Suprapubic skin (tissue), 4 donors: ENCODE data around the gene SLC22A23. TPM values are rescaled to one million over a fixed set of nuclear protein-coding genes. Genes with fewer than 3 reads are reported as not detected.
A peak's percentile ranks its signal among the peaks of the same experiment; 100 is the strongest.

Experiments
- DNase-seq, 2 donors: peaks; one replicate each; pipeline ENCODE4 v3.0.0-alpha.2; 2019; ENCODE audit warnings: low spot score in 2 of 2
- H3K27ac ChIP-seq: fragments of 200-600 bp; sonication (generic); one replicate; pipeline ENCODE4 v1.5.1; 2019
- H3K27me3 ChIP-seq: fragments of 200-600 bp; sonication (generic); one replicate; pipeline ENCODE4 v1.5.1; 2019
- H3K36me3 ChIP-seq: fragments of 200-600 bp; sonication (generic); one replicate; pipeline ENCODE4 v1.5.1; 2019
- H3K4me1 ChIP-seq: fragments of 200-600 bp; sonication (generic); one replicate; pipeline ENCODE4 v1.5.1; 2019
- H3K4me3 ChIP-seq: fragments of 200-600 bp; sonication (generic); one replicate; pipeline ENCODE4 v1.5.1; 2019; ENCODE audit warnings: mild to moderate bottlenecking
- H3K9me3 ChIP-seq: fragments of 200-600 bp; sonication (generic); one replicate; pipeline ENCODE4 v1.5.1; 2019
- CTCF ChIP-seq, 2 donors: fragments of 200-600 bp in 1 of 2; fragments of 450-650 bp in 1 of 2; sonication (generic) in 1 of 2; IDR thresholded peaks; one replicate each; pipeline ENCODE4 v1.5.1; 2016 to 2019; ENCODE audit warnings: antibody characterized with exemption in 2 of 2, mild to moderate bottlenecking in 1 of 2, moderate library complexity in 1 of 2
- EP300 ChIP-seq: sonication (generic); formaldehyde crosslinking; IDR thresholded peaks from one replicate; pipeline ENCODE4 v1.6.1; 2017; ENCODE audit warnings: antibody characterized with exemption
- POLR2A ChIP-seq, 2 donors: fragments of 450-650 bp; IDR thresholded peaks; one replicate each; pipeline ENCODE4 v1.6.1; 2017; ENCODE audit warnings: antibody characterized with exemption in 2 of 2, mild to moderate bottlenecking in 2 of 2, moderate library complexity in 2 of 2
- POLR2AphosphoS5 ChIP-seq, 3 donors: sonication (generic); formaldehyde crosslinking; IDR thresholded peaks; one replicate each; pipeline ENCODE4 v1.6.1; 2017; ENCODE audit warnings: antibody characterized with exemption in 3 of 3
- WGBS: methylation state at CpG from one replicate; pipeline ENCODE4 v1.1.5; 2018; 5-methylcytosine and 5-hydroxymethylcytosine counted together
- total RNA-seq, 4 donors: library from RNA; depleted of rRNA; stranded (reverse); fragments of >200 nt; gene quantifications; one replicate each; pipeline ENCODE4 v1.1.0, GENCODE V29; 2016

SLC22A23 gene
- total RNA-seq, 4 donors from 2014 or later = 38.2 to 59.8 (median 48.1) TPM

- TF ChIP-seq POLR2A (IDR thresholded peaks at IDR 0.05) = no peak
- TF ChIP-seq CTCF (IDR thresholded peaks at IDR 0.05) = no peak
- no peak for TF ChIP-seq POLR2AphosphoS5 (IDR thresholded peaks at IDR 0.05)
- no peak for TF ChIP-seq EP300
- Histone ChIP-seq H3K27me3 (no peaks in the 10 kb centered on the region), H3K4me1 (peaks cover 52% of the 10 kb centered on the region), H3K4me3 (no peak overlapping the region), H3K9me3 (no peaks in the 10 kb centered on the region), H3K36me3 (peaks cover 2% of the 10 kb centered on the region), H3K27ac (no peak overlapping the region)
- DNase-seq = no peak
Observed at GRCh38 chr6:3407840-3408239, 49.0 kb downstream of the SLC22A23 start.

- Histone ChIP-seq H3K36me3 (peaks cover 2% of the 10 kb centered on the region), H3K27me3 (no peaks in the 10 kb centered on the region), H3K4me1 (peaks cover 59% of the 10 kb centered on the region), H3K4me3 (no peak overlapping the region), H3K9me3 (no peaks in the 10 kb centered on the region), H3K27ac (no peak overlapping the region)
- TF ChIP-seq EP300 (no peak), POLR2AphosphoS5 (IDR thresholded peaks at IDR 0.05) (no peak)
- no peak for DNase-seq
- 79% methylated on average over 3 of the region's 3 CpGs for WGBS
Observed at GRCh38 chr6:3406891-3407809, 49.7 kb downstream of the SLC22A23 start.

GRCh38 chr6:3406362-3406821 lies 50.5 kb downstream of the SLC22A23 start:
- Histone ChIP-seq H3K4me3 (no peak overlapping the region), H3K4me1 (peaks cover 65% of the 10 kb centered on the region), H3K27ac (no peak overlapping the region), H3K9me3 (no peaks in the 10 kb centered on the region), H3K27me3 (no peaks in the 10 kb centered on the region), H3K36me3 (peaks cover 2% of the 10 kb centered on the region)
- DNase-seq = no peak
- WGBS = 61% methylated on average over 9 of the region's 9 CpGs
- no peak for TF ChIP-seq POLR2A (IDR thresholded peaks at IDR 0.05)
- TF ChIP-seq EP300 = no peak
- TF ChIP-seq POLR2AphosphoS5 (IDR thresholded peaks at IDR 0.05) = no peak
- no peak for TF ChIP-seq CTCF (IDR thresholded peaks at IDR 0.05)

GRCh38 chr6:3405679-3406078 lies 51.2 kb downstream of the SLC22A23 start:
- DNase-seq = no peak

GRCh38 chr6:3405182-3405518 lies 51.7 kb downstream of the SLC22A23 start:
- peaks cover 2% of the 10 kb centered on the region for H3K36me3 ChIP-seq
- no peak overlapping the region for H3K4me3 ChIP-seq
- H3K27me3 ChIP-seq = no peaks in the 10 kb centered on the region
- peaks cover 64% of the 10 kb centered on the region for H3K4me1 ChIP-seq
- H3K27ac ChIP-seq = peak overlapping the region; percentile 45
- TF ChIP-seq POLR2A (IDR thresholded peaks at IDR 0.05) = no peak
- no peak for TF ChIP-seq POLR2AphosphoS5 (IDR thresholded peaks at IDR 0.05)
- no peak for TF ChIP-seq CTCF (IDR thresholded peaks at IDR 0.05)
- no peak for TF ChIP-seq EP300
- 89% methylated on average over 11 of the region's 11 CpGs for WGBS
- no peak for DNase-seq
- H3K9me3 ChIP-seq = no peaks in the 10 kb centered on the region

More at GRCh38 chr6:3405679-3406078, 51.2 kb downstream of the SLC22A23 start:
- H3K36me3 ChIP-seq = peaks cover 2% of the 10 kb centered on the region
- peak overlapping the region; percentile 45 for H3K27ac ChIP-seq
- H3K27me3 ChIP-seq = no peaks in the 10 kb centered on the region
- H3K4me3 ChIP-seq = no peak overlapping the region
- no peaks in the 10 kb centered on the region for H3K9me3 ChIP-seq
- no peak for TF ChIP-seq CTCF (IDR thresholded peaks at IDR 0.05)
- TF ChIP-seq POLR2A (IDR thresholded peaks at IDR 0.05) = no peak
- TF ChIP-seq POLR2AphosphoS5 (IDR thresholded peaks at IDR 0.05) = no peak
- no peak for TF ChIP-seq EP300
- H3K4me1 ChIP-seq = peaks cover 64% of the 10 kb centered on the region
